ENCODE measurements around the gene SMCO2. TPM values are rescaled to one million over a fixed set of nuclear protein-coding genes. Genes with fewer than 3 reads are reported as not detected.

The SMCO2 gene
- total and polyA plus RNA-seq, 9 of the 15 experiments (the other 6 are each of a cell fraction or from before 2014, with no cell fraction given): not detected

- Histone ChIP-seq H3K79me2 (ENCODE audit: control insufficient read depth, insufficient read depth, low read length) (no peaks in the 10 kb centered on the region), H3K9me3 (replicated peaks; ENCODE audit: control insufficient read depth, insufficient read depth, low read depth, low read length) (no peaks in the 10 kb centered on the region), H3K4me2 (ENCODE audit: insufficient read depth, low read length) (no peak overlapping the region), H3K4me3 (no peak overlapping the region), H2AFZ (ENCODE audit: low read depth, low read length) (no peak overlapping the region), H3K4me1 (replicated peaks in 1 of 2; ENCODE audit: control insufficient read depth in 2 of 2, insufficient read depth in 2 of 2, low read length in 2 of 2) (no peaks in the 10 kb centered on the region), H3K9me1 (ENCODE audit: control insufficient read depth, insufficient read depth, low read length) (no peaks in the 10 kb centered on the region), H3K9ac (ENCODE audit: insufficient read depth in 1 of 2, low read depth in 2 of 2, low read length in 2 of 2) (no peak overlapping the region), H3K27me3 (ENCODE audit: control insufficient read depth in 2 of 2, insufficient read depth in 2 of 2, low read length in 2 of 2) (peaks cover 10 to 19% of the 10 kb centered on the region in 2 experiments; a peak in 4 of 5 replicates), H4K20me1 (replicated peaks; ENCODE audit: control insufficient read depth, insufficient read depth, low read length) (no peaks in the 10 kb centered on the region), H3K27ac (ENCODE audit: extremely low read depth, low read depth, low read length) (no peak overlapping the region), H3K36me3 (ENCODE audit: control insufficient read depth, insufficient read depth, low read length) (no peaks in the 10 kb centered on the region)
- CTCF ChIA-PET (ENCODE audit: low intra/inter-chr PET ratio): no interaction called here
- peak; percentile 39; the same call in 1 of the 2 replicates for TF ChIP-seq FOSL1 (tag; conservative IDR thresholded peaks at IDR 0.05)
- TF ChIP-seq CHD7 (IDR thresholded peaks at IDR 0.05; ENCODE audit: low read depth, low read length): no peak
- no TSS peak for BruUV-seq (replicated peaks)
- POLR2A ChIA-PET: interaction anchor here (0.9 kb wide), 1 partner anchor 11 kb away, joined by 3 read pairs; no protein-coding TSS in a partner anchor
- ATAC-seq: no peak
- WGBS (ENCODE audit: insufficient coverage, low coverage, missing lambda C conversion rate): 2% methylated on average over 7 of the region's 7 CpGs
- DNase-seq (ENCODE audit: extremely low read depth in 1 of 4, low spot score in 3 of 4): no peak
- intact Hi-C loops (cut with micrococcal nuclease) (no loop called here), in situ Hi-C loops (cut with MboI) (no loop called here)
- FAIRE-seq: no peak
Measured at GRCh38 chr12:27460471-27460978, 14.0 kb downstream of the SMCO2 start.

All from K562 (cell line).